T-cell (primary cell): Measurements from ENCODE around the gene SERPINA1. TPM values are rescaled to one million over a fixed set of nuclear protein-coding genes. Genes with fewer than 3 reads are reported as not detected.

Experiments used
- ATAC-seq, 4 experiments: fragments of 200-7000 bp in 3 of 4; fragments of 150-1000 bp in 1 of 4; cut with Tn5 transposase; replicated peaks in 1 of 4; 1 replicate in 3 of 4; 2 replicates in 1 of 4; pipeline ENCODE4 v1.10.0; 2021; ENCODE audit warnings: moderate library complexity in 3 of 4, mild to moderate bottlenecking in 2 of 4, moderate number of reproducible peaks in 1 of 4
- CTCF ChIA-PET, 2 donors: fragments of 300-600 bp; sonication (Branson Sonifier 250); formaldehyde crosslinking; loops; one replicate each; lab custom pipeline; 2022; ENCODE audit warnings: antibody characterized with exemption in 2 of 2; lab: Charles Lee
- POLR2A ChIA-PET, 2 donors: fragments of 300-600 bp; sonication (Branson Sonifier 250); formaldehyde crosslinking; loops; one replicate each; lab custom pipeline; 2022; ENCODE audit warnings: antibody characterized with exemption in 2 of 2; lab: Charles Lee
- DNase-seq, 35 experiments: peaks; one replicate each; pipeline versions ENCODE4 v3.0.0 to v3.0.0-alpha.2; 2013 to 2023
- H3K27ac ChIP-seq: one replicate; pipeline ENCODE4 v1.5.1; 2013; ENCODE audit warnings: low read length
- H3K27me3 ChIP-seq, 2 experiments: replicated peaks in 1 of 2; 1 replicate in 1 of 2; 2 replicates in 1 of 2; pipeline versions ENCODE4 v1.6.1 to v1.7.0; 2013; ENCODE audit warnings: low read length in 1 of 2, mixed read lengths in 1 of 2; ENCODE audit not compliant: control insufficient read depth in 2 of 2, insufficient read depth in 2 of 2; ENCODE audit errors: extremely low read depth in 1 of 2
- H3K36me3 ChIP-seq, 2 donors: 1 replicate in 1 of 2; 2 replicates in 1 of 2; pipeline versions ENCODE4 v1.6.1 to v1.7.0; 2013; ENCODE audit warnings: low read length in 1 of 2; ENCODE audit not compliant: control insufficient read depth in 2 of 2, insufficient read depth in 1 of 2; ENCODE audit errors: extremely low read depth in 1 of 2
- H3K4me1 ChIP-seq, 2 experiments: 1 replicate in 1 of 2; 2 replicates in 1 of 2; pipeline versions ENCODE4 v1.6.1 to v1.7.0; 2013; ENCODE audit warnings: low read length in 2 of 2, mixed read lengths in 1 of 2; ENCODE audit not compliant: insufficient read depth in 2 of 2, control insufficient read depth in 1 of 2; ENCODE audit errors: extremely low read depth in 1 of 2
- H3K4me3 ChIP-seq, 2 donors: 1 replicate in 1 of 2; 2 replicates in 1 of 2; pipeline versions ENCODE4 v1.5.1 to v1.7.0; 2013; ENCODE audit warnings: mild to moderate bottlenecking in 2 of 2, low read length in 1 of 2, moderate library complexity in 1 of 2; ENCODE audit not compliant: control insufficient read depth in 1 of 2; ENCODE audit errors: extremely low read depth in 1 of 2
- H3K9me3 ChIP-seq: 2 replicates; pipeline ENCODE4 v1.7.0; 2013
- H3K27ac Mint-ChIP-seq, 2 donors: one replicate each; pipeline ENCODE4 v1.8.0; 2020 to 2021; ENCODE audit warnings: mild to moderate bottlenecking in 2 of 2, mixed read lengths in 2 of 2
- H3K27me3 Mint-ChIP-seq, 2 donors: one replicate each; pipeline ENCODE4 v1.8.0; 2021 to 2022; ENCODE audit warnings: mixed read lengths in 2 of 2
- H3K36me3 Mint-ChIP-seq: one replicate; pipeline ENCODE4 v1.8.0; 2021; ENCODE audit warnings: mixed read lengths
- H3K4me1 Mint-ChIP-seq, 3 donors: one replicate each; pipeline ENCODE4 v1.8.0; 2020 to 2022; ENCODE audit warnings: mixed read lengths in 3 of 3, mild to moderate bottlenecking in 1 of 3
- H3K4me3 Mint-ChIP-seq, 3 donors: one replicate each; pipeline ENCODE4 v1.8.0; 2020 to 2022; ENCODE audit warnings: mild to moderate bottlenecking in 3 of 3, mixed read lengths in 3 of 3, moderate library complexity in 3 of 3
- H3K9me3 Mint-ChIP-seq, 3 donors: one replicate each; pipeline ENCODE4 v1.8.0; 2020 to 2022; ENCODE audit warnings: mixed read lengths in 3 of 3
- WGBS: methylation state at CpG from one replicate; pipeline ENCODE4 v1.1.5; 2013; ENCODE audit warnings: missing lambda C conversion rate; ENCODE audit not compliant: insufficient coverage; 5-methylcytosine and 5-hydroxymethylcytosine counted together
- total RNA-seq, 35 experiments: library from RNA in 6 of 35; stranded (reverse) in 6 of 35; fragments of 120-200 nt in 1 of 35; gene quantifications; one replicate each; pipeline versions ENCODE4 v1.2.1 to v1.2.4 and lab custom pipeline; 2013 to 2026

The SERPINA1 gene
- total RNA-seq, 5 donors from 2014 or later (not counting 1 experiment from before 2014, with no cell fraction given): 0.63 to 11.1 (median 6.7) TPM

GRCh38 chr14:94377866-94378470 is 10.4 kb downstream of the SERPINA1 start:
- DNase-seq: no peak
- CTCF ChIA-PET: no interaction called here
- POLR2A ChIA-PET: no interaction called here
- H3K4me3 Mint-ChIP-seq: no peak overlapping the region
- no peaks in the 10 kb centered on the region for H3K9me3 Mint-ChIP-seq
- Histone ChIP-seq H3K4me3 (no peak overlapping the region), H3K27me3 (peaks cover 0 to 13% of the 10 kb centered on the region in 2 experiments), H3K27ac (no peak overlapping the region), H3K9me3 (no peaks in the 10 kb centered on the region), H3K4me1 (no peaks in the 10 kb centered on the region), H3K36me3 (no peaks in the 10 kb centered on the region)
- H3K27me3 Mint-ChIP-seq: peaks cover 6% of the 10 kb centered on the region in 2 donors
- no peaks in the 10 kb centered on the region for H3K36me3 Mint-ChIP-seq
- no peaks in the 10 kb centered on the region for H3K4me1 Mint-ChIP-seq
- H3K27ac Mint-ChIP-seq: no peak overlapping the region
- 73% methylated on average over 4 of the region's 6 CpGs for WGBS
- ATAC-seq: no peak

- 74% methylated on average over 6 of the region's 10 CpGs for WGBS
- no peak for DNase-seq
- ChIA-PET POLR2A (no interaction called here), CTCF (no interaction called here)
- H3K4me3 Mint-ChIP-seq: no peak overlapping the region
- peaks cover 6 to 8% of the 10 kb centered on the region in 2 donors for H3K27me3 Mint-ChIP-seq
- no peaks in the 10 kb centered on the region for H3K9me3 Mint-ChIP-seq
- Histone ChIP-seq H3K4me3 (no peak overlapping the region), H3K27me3 (peaks cover 0 to 13% of the 10 kb centered on the region in 2 experiments), H3K36me3 (no peaks in the 10 kb centered on the region), H3K9me3 (no peaks in the 10 kb centered on the region), H3K27ac (no peak overlapping the region), H3K4me1 (no peaks in the 10 kb centered on the region)
- no peak for ATAC-seq
- no peak overlapping the region for H3K27ac Mint-ChIP-seq
- H3K4me1 Mint-ChIP-seq: no peaks in the 10 kb centered on the region
- H3K36me3 Mint-ChIP-seq: no peaks in the 10 kb centered on the region
Observed at GRCh38 chr14:94376976-94377865, 11.2 kb downstream of the SERPINA1 start.

- Histone ChIP-seq H3K36me3 (no peaks in the 10 kb centered on the region), H3K27me3 (peaks cover 0 to 13% of the 10 kb centered on the region in 2 experiments), H3K4me1 (no peaks in the 10 kb centered on the region), H3K27ac (no peak overlapping the region), H3K4me3 (no peak overlapping the region), H3K9me3 (no peaks in the 10 kb centered on the region)
- Mint-ChIP-seq H3K9me3 (no peaks in the 10 kb centered on the region), H3K27ac (no peak overlapping the region), H3K4me3 (no peak overlapping the region), H3K4me1 (no peaks in the 10 kb centered on the region), H3K36me3 (no peaks in the 10 kb centered on the region), H3K27me3 (peaks cover 6 to 8% of the 10 kb centered on the region in 2 donors)
- ChIA-PET POLR2A (no interaction called here), CTCF (no interaction called here)
- ATAC-seq (no peak), DNase-seq (no peak)
- WGBS: 93% methylated on average over 8 of the region's 12 CpGs
Observed at GRCh38 chr14:94376108-94376975, 12.1 kb downstream of the SERPINA1 start.

GRCh38 chr14:94375552-94376107 is 12.8 kb downstream of the SERPINA1 start:
- Histone ChIP-seq H3K27me3 (peaks cover 0 to 12% of the 10 kb centered on the region in 2 experiments), H3K36me3 (no peaks in the 10 kb centered on the region), H3K4me1 (no peaks in the 10 kb centered on the region), H3K27ac (no peak overlapping the region), H3K4me3 (no peak overlapping the region), H3K9me3 (no peaks in the 10 kb centered on the region)
- ChIA-PET POLR2A (no interaction called here), CTCF (no interaction called here)
- WGBS: 80% methylated on average over 6 of the region's 6 CpGs
- no peaks in the 10 kb centered on the region for H3K36me3 Mint-ChIP-seq
- H3K27me3 Mint-ChIP-seq: peaks cover 6 to 8% of the 10 kb centered on the region in 2 donors
- no peaks in the 10 kb centered on the region for H3K9me3 Mint-ChIP-seq
- H3K4me1 Mint-ChIP-seq: no peaks in the 10 kb centered on the region
- DNase-seq (no peak), ATAC-seq (no peak)
- no peak overlapping the region for H3K4me3 Mint-ChIP-seq
- H3K27ac Mint-ChIP-seq: no peak overlapping the region

GRCh38 chr14:94374749-94375260 is 13.6 kb downstream of the SERPINA1 start:
- H3K4me1 ChIP-seq: no peaks in the 10 kb centered on the region
- no peak for ATAC-seq
- Mint-ChIP-seq H3K4me1 (no peaks in the 10 kb centered on the region), H3K9me3 (no peaks in the 10 kb centered on the region), H3K4me3 (no peak overlapping the region), H3K36me3 (no peaks in the 10 kb centered on the region), H3K27me3 (peaks cover 6 to 7% of the 10 kb centered on the region in 2 donors), H3K27ac (no peak overlapping the region)
- no peaks in the 10 kb centered on the region for H3K36me3 ChIP-seq
- POLR2A ChIA-PET: no interaction called here
- no peaks in the 10 kb centered on the region for H3K9me3 ChIP-seq
- H3K27ac ChIP-seq: no peak overlapping the region
- H3K4me3 ChIP-seq: no peak overlapping the region
- H3K27me3 ChIP-seq: peaks cover 0 to 11% of the 10 kb centered on the region in 2 experiments
- no peak for DNase-seq
- WGBS: no CpG with 5 or more reads among the region's 4 CpGs
- CTCF ChIA-PET: no interaction called here

GRCh38 chr14:94374116-94374515 is 14.3 kb downstream of the SERPINA1 start:
- WGBS: 82% methylated on average over 3 of the region's 6 CpGs
- Mint-ChIP-seq H3K27me3 (peaks cover 6 to 7% of the 10 kb centered on the region in 2 donors), H3K9me3 (no peaks in the 10 kb centered on the region), H3K27ac (no peak overlapping the region), H3K4me1 (no peaks in the 10 kb centered on the region), H3K36me3 (no peaks in the 10 kb centered on the region), H3K4me3 (no peak overlapping the region)
- CTCF ChIA-PET: no interaction called here
- Histone ChIP-seq H3K4me3 (no peak overlapping the region), H3K9me3 (no peaks in the 10 kb centered on the region), H3K36me3 (no peaks in the 10 kb centered on the region), H3K4me1 (no peaks in the 10 kb centered on the region), H3K27me3 (peaks cover 0 to 13% of the 10 kb centered on the region in 2 experiments), H3K27ac (no peak overlapping the region)
- DNase-seq (no peak), ATAC-seq (no peak)
- POLR2A ChIA-PET: no interaction called here
